ENCODE measurements around the gene TSPAN7. TPM values are rescaled to one million over a fixed set of nuclear protein-coding genes. Genes with fewer than 3 reads are reported as not detected.

The TSPAN7 gene
- total and polyA plus RNA-seq, 2 of the 8 experiments (the other 6 are each of a cell fraction or from before 2014, with no cell fraction given): 32.1 to 37.7 TPM

DNA sequence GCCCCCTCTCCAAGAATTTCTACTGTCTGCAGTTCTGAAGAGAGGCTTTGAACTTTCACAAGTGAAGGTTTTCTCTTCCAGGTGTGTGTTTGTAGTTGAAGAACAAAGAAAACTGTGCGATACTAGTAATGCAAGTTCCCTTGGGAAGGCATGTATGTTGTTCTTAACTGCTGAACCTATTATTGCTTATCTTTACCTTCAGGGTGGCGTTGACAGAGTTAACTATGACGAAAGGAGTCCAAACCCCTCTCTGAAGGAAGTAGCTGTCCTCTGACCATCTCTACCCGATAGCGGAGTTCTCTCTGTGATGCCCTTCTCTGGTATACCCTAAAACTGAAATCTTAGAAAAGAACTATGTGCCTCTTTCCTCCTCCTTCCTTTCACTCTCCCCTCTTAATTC, 79.9 kb downstream of the TSPAN7 start:
- Histone ChIP-seq H3K56ac (replicated peaks; ENCODE audit: insufficient read length, low read depth, low read length) (no peak overlapping the region), H4K5ac (ENCODE audit: insufficient read length, low read depth, low read length) (no peak overlapping the region), H2BK15ac (ENCODE audit: low read length) (no peak overlapping the region), H3K4me2 (ENCODE audit: insufficient read depth in 1 of 2, low read depth in 2 of 2, low read length in 2 of 2) (no peak overlapping the region), H4K91ac (replicated peaks; ENCODE audit: insufficient read length, low read length) (no peak overlapping the region), H4K8ac (ENCODE audit: extremely low read depth, insufficient read depth, low read length) (no peak overlapping the region), H3K4ac (replicated peaks; ENCODE audit: insufficient read length, low read depth, low read length) (no peak overlapping the region), H3K27ac (ENCODE audit: low read depth, low read length) (no peak overlapping the region), H2BK12ac (ENCODE audit: low read depth, low read length) (no peak overlapping the region), H3K23ac (ENCODE audit: insufficient read length) (no peak overlapping the region), H3K4me1 (replicated peaks in 1 of 4; ENCODE audit: control insufficient read depth in 3 of 4, insufficient read depth in 4 of 4, low read length in 3 of 4) (no peaks in the 10 kb centered on the region), H2AFZ (ENCODE audit: low read length) (no peak overlapping the region), H3K27me3 (replicated peaks in 1 of 4; ENCODE audit: control insufficient read depth in 3 of 4, extremely low read depth in 1 of 4, insufficient read depth in 3 of 4, low read length in 3 of 4) (no peaks in the 10 kb centered on the region), H3K79me1 (ENCODE audit: low read depth, low read length) (no peaks in the 10 kb centered on the region), H3K9me3 (ENCODE audit: insufficient read depth in 2 of 2, low read depth in 1 of 2, low read length in 1 of 2) (no peaks in the 10 kb centered on the region), H3K14ac (ENCODE audit: insufficient read length) (no peak overlapping the region), H3K4me3 (ENCODE audit: extremely low read depth in 1 of 4, insufficient read depth in 2 of 4, low read depth in 3 of 4, low read length in 4 of 4) (no peak overlapping the region), H3K9ac (replicated peaks in 1 of 4; ENCODE audit: extremely low read depth in 1 of 4, low read depth in 3 of 4, low read length in 3 of 4) (no peak overlapping the region), H4K20me1 (replicated peaks in 1 of 2; ENCODE audit: control insufficient read depth in 1 of 2, insufficient read depth in 2 of 2, low read length in 2 of 2) (no peaks in the 10 kb centered on the region), H2BK120ac (replicated peaks; ENCODE audit: low read depth, low read length) (no peak overlapping the region), H3K18ac (ENCODE audit: extremely low read depth, low read length) (no peak overlapping the region), H2BK5ac (ENCODE audit: low read depth, low read length) (no peak overlapping the region), H2BK20ac (ENCODE audit: low read length) (no peak overlapping the region), H3K79me2 (ENCODE audit: control insufficient read depth in 1 of 2, insufficient read depth in 2 of 2, low read length in 2 of 2) (no peaks in the 10 kb centered on the region), H2AK5ac (ENCODE audit: low read depth, low read length) (no peak overlapping the region), H3K23me2 (ENCODE audit: low read depth, low read length) (no peaks in the 10 kb centered on the region), H3K36me3 (ENCODE audit: control insufficient read depth in 2 of 4, insufficient read depth in 4 of 4, low read length in 3 of 4) (no peaks in the 10 kb centered on the region)
- FAIRE-seq: no peak
- TF ChIP-seq CHD1 (IDR thresholded peaks at IDR 0.05; ENCODE audit: low read depth, low read length) (no peak), TBP (IDR thresholded peaks at IDR 0.05; ENCODE audit: low read depth, low read length) (no peak), BACH1 (IDR thresholded peaks at IDR 0.05; ENCODE audit: low read length) (no peak)
- CTCF ChIA-PET (ENCODE audit: partially characterized antibody): no interaction called here
- no peak for DNase-seq (ENCODE audit: low read depth in 1 of 2, low spot score in 2 of 2)
- WGBS, 2 experiments (ENCODE audit: extremely low coverage in 1 of 2, insufficient coverage in 1 of 2, insufficient read length in 1 of 2, insufficient replicate concordance in 2 of 2, low coverage in 1 of 2, low lambda C conversion rate in 2 of 2, missing lambda C conversion rate in 1 of 2): 92% methylated on average over 5 of the region's 5 CpGs; no CpG with 5 or more reads in 1 of the 2 experiments
- POLR2A ChIA-PET (ENCODE audit: partially characterized antibody): no interaction called here

Data from H1 (cell line).